HG02623 (cell line): ENCODE measurements around the gene PPP3R2.
A peak's percentile ranks its signal among the peaks of the same experiment; 100 is the strongest.
"Not testable (repeated sequence)": the region's sequence is repeated elsewhere in the genome, so short reads cannot be mapped to it uniquely, and the experiment has no call there.

ENCODE experiments used
- ATAC-seq: cut with Tn5 transposase; IDR thresholded peaks from one replicate; pipeline ENCODE4 v1.9.1; 2021; ENCODE audit warnings: moderate library complexity; ENCODE audit not compliant: unreplicated experiment

The PPP3R2 gene

DNA sequence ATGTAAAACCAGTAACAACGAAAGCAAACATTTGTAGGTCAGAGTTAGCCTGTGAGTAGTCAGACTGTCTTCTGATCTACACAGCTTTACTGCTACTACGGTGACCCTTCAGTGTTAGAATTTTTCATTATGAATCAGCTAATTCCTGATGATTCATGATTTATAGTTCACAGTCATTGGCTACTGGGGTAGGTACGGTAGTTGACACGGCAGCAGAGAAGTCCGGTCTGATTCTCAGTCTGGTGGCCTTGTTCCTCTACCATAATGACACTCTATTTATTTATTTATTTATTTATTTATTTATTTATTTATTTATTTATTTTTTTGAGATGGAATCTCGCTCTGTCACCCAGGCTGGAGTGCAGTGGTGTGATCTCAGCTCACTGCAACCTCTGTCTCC is 4.7 kb downstream of the PPP3R2 start:
- ATAC-seq: not testable (repeated sequence)

DNA sequence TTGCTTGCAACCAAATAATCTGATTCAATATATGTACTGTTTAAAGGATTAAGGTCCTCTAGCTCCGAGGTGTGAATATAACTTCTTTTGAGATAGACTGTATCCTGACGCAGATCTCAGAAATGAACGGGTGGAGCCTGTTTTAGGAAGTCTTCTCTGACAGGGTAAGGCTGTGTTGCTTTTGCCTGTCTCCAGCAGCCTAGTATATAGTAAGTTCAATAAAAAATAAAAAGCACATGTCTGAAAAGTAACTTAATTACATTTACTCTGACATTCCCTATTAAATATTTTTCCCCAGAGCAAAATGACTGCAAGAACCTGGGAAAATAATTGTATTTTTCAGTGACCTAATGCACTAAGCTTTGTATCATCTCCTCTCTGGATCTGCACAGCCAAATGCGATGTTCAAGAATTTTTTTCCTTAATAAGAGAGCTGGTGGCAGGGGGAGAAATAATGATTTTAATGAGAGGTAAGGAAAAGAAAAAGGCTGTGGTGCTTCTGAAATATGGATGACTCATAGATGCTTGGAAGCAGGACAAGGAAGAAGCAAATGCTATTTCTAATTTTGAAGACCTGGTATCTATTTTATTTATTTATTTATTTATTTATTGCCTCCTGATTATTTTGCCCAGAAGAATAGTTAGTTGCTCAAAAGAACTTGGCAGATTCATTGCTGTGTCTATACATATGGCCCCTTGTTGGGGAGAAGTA is 7.3 kb downstream of the PPP3R2 start:
- ATAC-seq: no peak

- ATAC-seq: peak; percentile 89
Measured at GRCh38 chr9:101586651-101587050, 8.1 kb downstream of the PPP3R2 start.

- ATAC-seq: no peak
Measured at GRCh38 chr9:101585740-101586139, 9.0 kb downstream of the PPP3R2 start.

DNA sequence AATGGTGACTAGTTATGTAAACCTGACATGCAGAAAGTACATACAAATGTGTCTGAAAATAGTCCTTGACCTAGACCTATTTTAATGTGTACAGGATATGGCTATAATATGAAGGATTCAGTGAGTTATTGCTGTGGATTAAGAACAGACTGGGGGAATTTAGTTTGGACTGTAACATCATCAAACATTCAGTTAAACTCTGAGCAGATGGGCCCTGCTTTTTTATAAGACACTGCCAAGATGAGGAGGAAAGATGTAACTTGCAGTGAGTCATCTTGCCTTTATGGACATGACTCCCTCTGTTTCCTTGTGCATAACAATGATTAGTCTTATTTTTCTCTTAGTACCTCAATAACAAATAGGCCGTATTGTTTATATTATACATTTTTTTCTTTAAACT is 12.2 kb downstream of the PPP3R2 start:
- ATAC-seq: no peak

DNA sequence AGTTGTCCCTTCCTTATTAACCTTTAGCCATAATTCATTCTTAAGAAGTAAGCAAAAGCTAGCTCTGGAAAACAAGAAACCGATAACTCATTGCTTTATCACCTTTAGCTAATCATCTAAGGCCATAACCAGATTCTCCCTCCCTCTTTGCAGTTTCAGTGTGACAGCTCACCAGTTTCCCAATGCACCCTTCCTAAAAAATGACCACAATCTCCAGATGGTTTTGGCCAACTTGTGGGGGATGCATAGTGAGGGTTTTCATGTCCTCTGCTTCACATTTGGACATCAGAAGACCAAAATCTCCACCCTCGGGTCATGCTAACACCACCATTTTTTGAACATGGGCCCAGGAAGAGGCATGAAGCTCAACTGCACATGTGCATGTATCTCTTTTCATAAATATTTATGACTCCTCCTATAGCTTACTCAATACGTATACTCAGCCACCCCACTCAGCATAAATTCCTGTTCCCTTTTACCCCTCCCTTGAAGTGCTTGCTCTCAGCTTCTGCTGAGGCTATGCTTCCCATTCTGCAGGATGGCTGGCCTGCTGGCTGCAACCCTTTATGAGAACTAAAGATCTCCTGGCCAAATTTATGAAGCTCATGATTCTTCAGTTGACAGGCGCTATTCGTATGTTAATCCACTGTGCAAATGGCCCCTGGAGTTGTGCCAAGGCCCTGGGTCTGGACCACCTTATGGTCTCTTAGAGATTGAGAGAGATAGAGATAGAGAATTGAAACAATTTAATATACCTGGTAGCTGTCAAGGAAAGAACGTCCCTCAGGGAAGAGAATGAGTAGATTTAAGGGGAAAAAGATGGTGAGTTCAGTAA is 14.8 kb downstream of the PPP3R2 start:
- no peak for ATAC-seq

- no peak for ATAC-seq
Measured at GRCh38 chr9:101578378-101578777, 16.4 kb downstream of the PPP3R2 start.

- ATAC-seq: no peak
Measured at GRCh38 chr9:101574731-101575333, 19.9 kb downstream of the PPP3R2 start.

- no peak for ATAC-seq
Measured at GRCh38 chr9:101572316-101572715, 22.5 kb downstream of the PPP3R2 start.

DNA sequence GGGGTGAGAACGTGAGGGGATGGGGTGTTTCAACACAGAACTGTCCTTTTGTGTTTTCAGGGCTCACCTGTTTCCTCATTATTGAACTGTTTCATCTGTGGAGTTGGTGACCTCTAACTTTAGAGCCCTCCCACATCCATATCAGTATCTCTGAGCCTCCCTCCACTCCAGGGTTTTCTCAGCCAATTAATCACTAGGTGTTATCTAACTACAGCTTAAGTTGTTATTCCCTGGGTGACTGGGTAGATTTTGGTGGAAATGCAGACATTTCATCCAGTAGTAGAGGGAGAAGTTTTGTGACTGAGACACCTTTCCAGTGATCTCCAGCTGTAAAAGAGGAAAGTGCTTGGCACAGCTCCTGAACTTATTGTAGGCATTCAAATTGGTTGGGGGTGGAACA is 23.7 kb downstream of the PPP3R2 start:
- no peak for ATAC-seq

DNA sequence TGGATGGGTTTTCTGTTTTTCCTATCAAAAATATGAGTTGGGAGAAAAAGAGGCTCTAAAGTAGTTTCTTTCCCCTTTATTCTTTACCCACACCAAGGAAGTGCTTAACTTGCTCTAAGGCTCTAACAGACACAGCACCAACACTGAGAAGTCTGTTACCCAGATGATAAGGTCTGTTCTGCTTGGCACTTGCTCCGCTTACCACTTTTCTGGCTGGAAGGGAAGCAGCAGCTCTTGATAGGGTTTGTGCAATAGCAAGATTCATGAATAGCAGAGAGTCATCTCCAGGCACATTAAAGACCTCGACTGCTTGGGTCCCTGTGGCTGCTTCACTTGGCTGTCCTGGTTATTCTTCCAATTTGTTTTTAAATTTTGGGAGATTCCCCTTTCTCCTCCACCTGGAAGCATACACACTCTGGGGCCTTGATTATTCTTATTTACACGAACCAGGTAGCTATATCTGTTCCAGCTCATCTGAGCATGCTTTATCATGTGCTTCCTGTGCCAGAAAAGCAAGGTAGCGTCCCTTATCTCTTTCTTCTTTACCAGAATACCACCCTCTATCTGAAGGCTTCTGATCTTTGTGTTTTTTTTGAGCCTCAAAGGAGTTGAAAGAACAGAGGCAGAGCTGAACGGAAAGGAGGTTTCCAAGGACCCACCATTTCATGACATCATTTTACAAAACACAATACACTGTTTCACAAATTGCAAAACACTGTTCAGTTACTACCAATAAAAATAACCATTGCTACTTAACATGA is 24.8 kb downstream of the PPP3R2 start:
- no peak for ATAC-seq

DNA sequence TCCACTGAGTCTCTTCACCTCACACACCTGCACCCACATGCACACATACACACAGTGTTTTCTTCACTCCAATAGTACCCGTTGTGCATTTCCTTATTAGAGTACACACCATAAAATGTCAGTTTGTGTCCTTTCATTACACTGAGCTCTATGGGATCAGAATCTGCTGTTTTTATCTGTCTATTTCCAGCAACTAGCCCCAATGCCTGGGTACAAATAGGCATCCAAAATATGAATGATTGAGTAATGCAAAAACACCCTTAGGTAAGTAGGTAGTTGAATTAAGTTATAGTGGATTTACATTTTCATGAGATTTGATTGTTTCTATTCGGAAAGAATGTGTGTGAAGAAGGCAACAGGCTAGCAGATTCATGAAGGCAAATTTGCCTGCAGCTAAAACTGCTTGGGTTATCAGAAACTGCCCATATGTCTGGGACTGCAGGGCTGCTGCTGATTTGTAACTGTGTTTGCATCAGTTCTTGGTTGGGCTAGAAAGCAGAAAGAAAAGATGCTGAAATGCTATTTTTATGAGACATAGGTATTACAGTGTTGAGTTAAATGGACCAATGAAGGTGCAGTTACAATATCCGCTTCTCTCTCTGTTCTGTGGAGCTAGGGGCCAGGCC is 26.9 kb downstream of the PPP3R2 start:
- ATAC-seq: no peak

DNA sequence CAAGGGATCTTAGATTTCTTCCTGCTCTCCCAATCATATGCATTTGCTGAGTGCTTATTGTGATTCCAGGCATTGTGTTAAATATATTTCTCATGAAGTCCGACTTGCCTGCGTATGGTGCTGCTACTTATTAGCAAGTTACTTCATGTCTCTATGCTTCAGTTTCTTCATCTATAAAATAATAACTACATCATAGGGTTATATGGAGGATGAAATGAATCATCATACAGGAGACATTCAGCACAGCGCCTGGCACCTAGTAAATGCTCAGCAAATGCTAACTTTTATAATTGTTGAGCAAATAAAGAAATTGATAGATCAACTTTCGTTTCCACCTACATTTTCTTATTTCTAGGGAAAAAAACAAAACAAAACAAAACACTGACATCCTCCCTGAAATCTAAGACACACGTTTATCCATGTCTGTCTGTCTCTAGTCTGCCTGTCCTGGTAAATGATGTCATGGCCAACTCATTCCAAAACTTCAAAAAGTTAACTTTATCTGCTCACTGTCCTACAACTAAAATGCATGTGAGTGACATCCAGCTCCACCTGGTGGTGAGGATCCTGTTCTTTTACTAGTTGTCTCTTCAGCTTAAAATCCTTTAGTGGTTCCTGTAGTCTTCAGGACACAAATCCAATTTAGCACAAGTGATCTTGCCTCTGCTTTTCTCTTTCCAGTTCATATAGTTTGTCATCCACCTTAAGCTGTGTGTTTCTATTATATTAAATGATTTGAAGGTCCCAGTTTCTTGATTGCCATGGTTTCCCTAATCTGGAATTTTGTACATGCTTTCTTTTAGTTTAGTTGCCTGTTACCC is 27.7 kb downstream of the PPP3R2 start:
- peak; percentile 78 for ATAC-seq

- ATAC-seq: no peak
Measured at GRCh38 chr9:101564252-101564651, 30.5 kb downstream of the PPP3R2 start.

GRCh38 chr9:101562966-101563365 is 31.8 kb downstream of the PPP3R2 start:
- ATAC-seq: no peak

GRCh38 chr9:101561740-101562139 is 33.0 kb downstream of the PPP3R2 start:
- ATAC-seq: no peak

- ATAC-seq: not testable (repeated sequence)
Measured at GRCh38 chr9:101549472-101550098, 45.2 kb downstream of the PPP3R2 start.

DNA sequence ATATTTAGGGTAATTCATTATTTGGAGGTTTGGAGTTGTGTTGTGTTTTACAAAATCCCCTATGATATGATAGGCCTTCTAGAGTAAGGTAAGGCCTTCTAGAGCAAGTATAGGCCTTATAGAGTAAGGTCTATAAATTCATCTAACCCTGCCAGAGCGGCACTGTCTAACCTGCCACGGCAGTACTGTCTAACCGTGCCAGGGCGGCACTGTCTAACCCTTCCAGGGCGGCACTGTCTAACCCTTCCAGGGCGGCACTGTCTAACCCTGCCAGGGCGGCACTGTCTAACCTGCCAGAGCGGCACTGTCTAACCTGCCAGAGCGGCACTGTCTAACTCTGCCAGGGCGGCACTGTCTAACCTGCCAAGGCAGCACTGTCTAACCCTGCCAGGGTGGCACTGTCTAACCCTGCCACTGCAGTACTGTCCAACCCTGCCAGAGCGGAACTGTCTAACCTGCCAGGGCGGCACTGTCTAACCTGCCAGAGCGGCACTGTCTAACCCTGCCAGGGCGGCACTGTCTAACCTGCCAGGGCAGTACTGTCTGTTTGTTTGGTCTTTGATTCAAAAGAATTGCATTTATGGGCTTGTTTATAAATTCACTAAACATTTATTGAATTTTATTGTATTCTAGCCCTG is 51.6 kb downstream of the PPP3R2 start:
- ATAC-seq: no peak
